ENCODE measurements around the gene GBP3. TPM values are rescaled to one million over a fixed set of nuclear protein-coding genes. Genes with fewer than 3 reads are reported as not detected.

Gene GBP3
- total RNA-seq, 2 donors from 2014 or later, result not detected

DNA sequence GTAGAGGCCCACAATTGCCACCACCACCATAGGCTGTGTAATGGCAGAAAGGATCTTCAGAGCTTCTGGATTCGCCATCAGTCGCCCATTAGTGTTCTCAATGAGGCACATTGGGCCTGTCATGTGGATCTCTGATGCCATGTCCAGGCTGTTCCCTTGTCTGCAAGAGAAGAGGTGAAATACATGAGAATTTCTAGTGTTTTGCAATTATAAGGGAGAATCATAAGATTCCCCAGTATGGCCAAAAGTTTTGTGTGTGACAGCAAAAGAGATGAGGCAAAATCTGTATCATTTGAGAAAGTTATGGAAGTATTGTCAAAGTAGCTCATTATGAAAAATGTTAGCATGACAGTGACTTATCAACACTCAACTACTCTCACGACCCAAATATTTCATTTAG lies 40.4 kb upstream of the GBP3 start:
- Mint-ChIP-seq H3K36me3 (ENCODE audit: low read depth) (no peaks in the 10 kb centered on the region), H3K4me1 (peaks cover 7% of the 10 kb centered on the region), H3K9me3 (no peaks in the 10 kb centered on the region), H3K27ac (no peak overlapping the region), H3K4me3 (no peak overlapping the region), H3K27me3 (ENCODE audit: insufficient read depth) (no peaks in the 10 kb centered on the region)
- H3K27me3 ChIP-seq (ENCODE audit: control insufficient read depth, insufficient read depth, low read length, poor library complexity, severe bottlenecking), result no peaks in the 10 kb centered on the region
- no peak overlapping the region for H3K27ac ChIP-seq (ENCODE audit: low read depth, low read length)
- H3K9ac ChIP-seq (ENCODE audit: extremely low read depth, low read length, poor library complexity, severe bottlenecking), result no peak overlapping the region
- no peak overlapping the region for H3K4me3 ChIP-seq (ENCODE audit: low read length)
- H3K36me3 ChIP-seq (ENCODE audit: control insufficient read depth, insufficient read depth, low read length), result no peaks in the 10 kb centered on the region
- peaks cover 3% of the 10 kb centered on the region for H3K4me1 ChIP-seq (ENCODE audit: control insufficient read depth, insufficient read depth, low read length)
- no peak for DNase-seq
- no peaks in the 10 kb centered on the region for H3K9me3 ChIP-seq (ENCODE audit: control insufficient read depth, low read length)
- 90 to 100% methylated on average over 1 to 2 of the region's 3 CpGs for WGBS, 2 experiments (ENCODE audit: insufficient coverage in 1 of 2, insufficient read length in 1 of 2)
- TF ChIP-seq, protein P1, sequence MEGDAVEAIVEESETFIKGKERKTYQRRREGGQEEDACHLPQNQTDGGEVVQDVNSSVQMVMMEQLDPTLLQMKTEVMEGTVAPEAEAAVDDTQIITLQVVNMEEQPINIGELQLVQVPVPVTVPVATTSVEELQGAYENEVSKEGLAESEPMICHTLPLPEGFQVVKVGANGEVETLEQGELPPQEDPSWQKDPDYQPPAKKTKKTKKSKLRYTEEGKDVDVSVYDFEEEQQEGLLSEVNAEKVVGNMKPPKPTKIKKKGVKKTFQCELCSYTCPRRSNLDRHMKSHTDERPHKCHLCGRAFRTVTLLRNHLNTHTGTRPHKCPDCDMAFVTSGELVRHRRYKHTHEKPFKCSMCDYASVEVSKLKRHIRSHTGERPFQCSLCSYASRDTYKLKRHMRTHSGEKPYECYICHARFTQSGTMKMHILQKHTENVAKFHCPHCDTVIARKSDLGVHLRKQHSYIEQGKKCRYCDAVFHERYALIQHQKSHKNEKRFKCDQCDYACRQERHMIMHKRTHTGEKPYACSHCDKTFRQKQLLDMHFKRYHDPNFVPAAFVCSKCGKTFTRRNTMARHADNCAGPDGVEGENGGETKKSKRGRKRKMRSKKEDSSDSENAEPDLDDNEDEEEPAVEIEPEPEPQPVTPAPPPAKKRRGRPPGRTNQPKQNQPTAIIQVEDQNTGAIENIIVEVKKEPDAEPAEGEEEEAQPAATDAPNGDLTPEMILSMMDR (conservative IDR thresholded peaks at IDR 0.05), result no peak

DNA sequence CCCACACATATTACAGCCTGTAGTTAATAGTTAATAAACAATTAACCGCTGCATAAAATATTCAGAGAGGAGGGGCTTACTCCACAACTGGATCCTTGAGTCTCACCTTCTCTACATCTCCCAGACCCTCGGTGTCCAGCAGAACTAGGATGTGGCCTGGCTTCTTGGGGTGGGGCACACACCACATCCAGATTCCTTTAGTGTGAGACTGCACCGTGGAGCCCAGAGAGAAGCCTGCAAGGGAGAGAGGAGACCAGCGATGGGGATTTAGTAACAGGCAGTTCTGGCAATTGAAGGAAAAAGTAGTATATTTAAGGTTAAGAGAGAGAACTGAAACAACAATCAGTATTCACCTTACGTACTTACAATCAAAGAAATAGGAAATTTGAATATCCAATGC lies 37.4 kb upstream of the GBP3 start:
- DNase-seq, result no peak
- H3K9me3 ChIP-seq (ENCODE audit: control insufficient read depth, low read length), result no peaks in the 10 kb centered on the region
- 95 to 100% methylated on average over 1 to 5 of the region's 5 CpGs for WGBS, 2 experiments (ENCODE audit: insufficient coverage in 1 of 2, insufficient read length in 1 of 2)
- Mint-ChIP-seq H3K4me1 (peaks cover 7% of the 10 kb centered on the region), H3K27ac (no peak overlapping the region), H3K9me3 (no peaks in the 10 kb centered on the region), H3K36me3 (ENCODE audit: low read depth) (no peaks in the 10 kb centered on the region), H3K4me3 (no peak overlapping the region), H3K27me3 (ENCODE audit: insufficient read depth) (no peaks in the 10 kb centered on the region)
- TF ChIP-seq, protein P1 (conservative IDR thresholded peaks at IDR 0.05), result no peak
- no peak overlapping the region for H3K9ac ChIP-seq (ENCODE audit: extremely low read depth, low read length, poor library complexity, severe bottlenecking)
- no peaks in the 10 kb centered on the region for H3K27me3 ChIP-seq (ENCODE audit: control insufficient read depth, insufficient read depth, low read length, poor library complexity, severe bottlenecking)
- H3K27ac ChIP-seq (ENCODE audit: low read depth, low read length), result no peak overlapping the region
- no peaks in the 10 kb centered on the region for H3K36me3 ChIP-seq (ENCODE audit: control insufficient read depth, insufficient read depth, low read length)
- no peak overlapping the region for H3K4me3 ChIP-seq (ENCODE audit: low read length)
- peaks cover 3% of the 10 kb centered on the region for H3K4me1 ChIP-seq (ENCODE audit: control insufficient read depth, insufficient read depth, low read length)

DNA sequence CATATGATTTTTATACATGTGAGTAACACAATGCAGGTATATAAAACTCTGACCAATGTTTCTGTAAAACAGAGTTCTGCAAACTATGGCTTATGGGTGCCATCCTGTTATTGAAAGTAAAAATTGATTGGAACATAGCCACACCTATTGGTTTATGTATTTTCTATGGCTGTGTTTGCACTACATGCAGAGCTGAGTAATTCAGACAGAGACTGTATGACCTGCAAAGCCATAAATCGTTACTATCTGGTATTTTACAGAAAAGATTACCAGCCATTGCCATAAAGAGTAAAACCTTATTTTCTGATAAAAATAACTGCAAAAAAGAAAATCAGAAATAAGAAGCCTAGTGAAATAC lies 29.3 kb upstream of the GBP3 start:
- WGBS, 2 experiments (ENCODE audit: insufficient coverage in 1 of 2, insufficient read length in 1 of 2), result 94% methylated on average over 1 of the region's 1 CpG; no CpG with 5 or more reads in 1 of the 2 experiments
- Histone ChIP-seq H3K9me3 (ENCODE audit: control insufficient read depth, low read length) (no peaks in the 10 kb centered on the region), H3K9ac (ENCODE audit: extremely low read depth, low read length, poor library complexity, severe bottlenecking) (no peak overlapping the region), H3K27ac (ENCODE audit: low read depth, low read length) (no peak overlapping the region), H3K4me3 (ENCODE audit: low read length) (no peak overlapping the region), H3K36me3 (ENCODE audit: control insufficient read depth, insufficient read depth, low read length) (no peaks in the 10 kb centered on the region), H3K4me1 (ENCODE audit: control insufficient read depth, insufficient read depth, low read length) (peaks cover 2% of the 10 kb centered on the region), H3K27me3 (ENCODE audit: control insufficient read depth, insufficient read depth, low read length, poor library complexity, severe bottlenecking) (no peaks in the 10 kb centered on the region)
- no peak overlapping the region for H3K4me3 Mint-ChIP-seq
- TF ChIP-seq, protein P1 (conservative IDR thresholded peaks at IDR 0.05), result no peak
- DNase-seq, result no peak
- peaks cover 4% of the 10 kb centered on the region for H3K36me3 Mint-ChIP-seq (ENCODE audit: low read depth)
- H3K27ac Mint-ChIP-seq, result no peak overlapping the region
- no peaks in the 10 kb centered on the region for H3K4me1 Mint-ChIP-seq
- H3K9me3 Mint-ChIP-seq, result peaks cover 20% of the 10 kb centered on the region
- no peaks in the 10 kb centered on the region for H3K27me3 Mint-ChIP-seq (ENCODE audit: insufficient read depth)

Data from endodermal cell (in vitro differentiated cells).